ENCODE measurements around the gene ADAMTSL1. TPM values are rescaled to one million over a fixed set of nuclear protein-coding genes. Genes with fewer than 3 reads are reported as not detected.

ADAMTSL1 gene
- total RNA-seq, 6 donors from 2014 or later: 0.44 to 6.4 (median 2.3) TPM; not detected in 1

GRCh38 chr9:18698992-18699391, 225.0 kb downstream of the ADAMTSL1 start:
- H3K4me1 ChIP-seq: no peaks in the 10 kb centered on the region
- DNase-seq (no peak), ATAC-seq (ENCODE audit: low FRiP score in 2 of 2) (no peak)
- H3K27me3 ChIP-seq: no peaks in the 10 kb centered on the region
- WGBS, 2 donors: 44 to 70% methylated on average over 2 of the region's 2 CpGs
- TF ChIP-seq EP300 (IDR thresholded peaks at IDR 0.05): no peak
- TF ChIP-seq, protein P1, sequence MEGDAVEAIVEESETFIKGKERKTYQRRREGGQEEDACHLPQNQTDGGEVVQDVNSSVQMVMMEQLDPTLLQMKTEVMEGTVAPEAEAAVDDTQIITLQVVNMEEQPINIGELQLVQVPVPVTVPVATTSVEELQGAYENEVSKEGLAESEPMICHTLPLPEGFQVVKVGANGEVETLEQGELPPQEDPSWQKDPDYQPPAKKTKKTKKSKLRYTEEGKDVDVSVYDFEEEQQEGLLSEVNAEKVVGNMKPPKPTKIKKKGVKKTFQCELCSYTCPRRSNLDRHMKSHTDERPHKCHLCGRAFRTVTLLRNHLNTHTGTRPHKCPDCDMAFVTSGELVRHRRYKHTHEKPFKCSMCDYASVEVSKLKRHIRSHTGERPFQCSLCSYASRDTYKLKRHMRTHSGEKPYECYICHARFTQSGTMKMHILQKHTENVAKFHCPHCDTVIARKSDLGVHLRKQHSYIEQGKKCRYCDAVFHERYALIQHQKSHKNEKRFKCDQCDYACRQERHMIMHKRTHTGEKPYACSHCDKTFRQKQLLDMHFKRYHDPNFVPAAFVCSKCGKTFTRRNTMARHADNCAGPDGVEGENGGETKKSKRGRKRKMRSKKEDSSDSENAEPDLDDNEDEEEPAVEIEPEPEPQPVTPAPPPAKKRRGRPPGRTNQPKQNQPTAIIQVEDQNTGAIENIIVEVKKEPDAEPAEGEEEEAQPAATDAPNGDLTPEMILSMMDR (IDR thresholded peaks at IDR 0.05): no peak
- TF ChIP-seq POLR2AphosphoS5 (IDR thresholded peaks at IDR 0.05): no peak
- no peak for TF ChIP-seq POLR2A (IDR thresholded peaks at IDR 0.05)
- H3K27ac ChIP-seq: no peak overlapping the region
- peaks cover 0 to 12% (median 9%) of the 10 kb centered on the region in 4 donors for H3K9me3 ChIP-seq
- no peaks in the 10 kb centered on the region for H3K36me3 ChIP-seq
- H3K4me3 ChIP-seq: no peak overlapping the region

- Histone ChIP-seq H3K4me1 (peaks cover 0 to 1% (median 0%) of the 10 kb centered on the region in 4 donors), H3K36me3 (no peaks in the 10 kb centered on the region), H3K27ac (no peak overlapping the region), H3K27me3 (no peaks in the 10 kb centered on the region), H3K9me3 (peaks cover 0 to 9% (median 8%) of the 10 kb centered on the region in 4 donors), H3K4me3 (no peak overlapping the region)
- WGBS, 2 donors: 47 to 51% methylated on average over 1 of the region's 1 CpG
- peak in 1 of 2 donors; percentile 8 for ATAC-seq (ENCODE audit: low FRiP score in 2 of 2)
- DNase-seq: no peak
- TF ChIP-seq POLR2A (IDR thresholded peaks at IDR 0.05) (no peak), EP300 (IDR thresholded peaks at IDR 0.05) (no peak), POLR2AphosphoS5 (IDR thresholded peaks at IDR 0.05) (no peak)
- TF ChIP-seq, protein P1 (IDR thresholded peaks at IDR 0.05): no peak
These were observed 225.8 kb downstream of the ADAMTSL1 start for GRCh38 chr9:18699764-18700163.

GRCh38 chr9:18700714-18701113, 226.8 kb downstream of the ADAMTSL1 start:
- no peak for ATAC-seq (ENCODE audit: low FRiP score in 2 of 2)

GRCh38 chr9:18703151-18703900, 229.4 kb downstream of the ADAMTSL1 start:
- no peaks in the 10 kb centered on the region for H3K36me3 ChIP-seq

More at GRCh38 chr9:18700714-18701113, 226.8 kb downstream of the ADAMTSL1 start:
- no peak for TF ChIP-seq POLR2A (IDR thresholded peaks at IDR 0.05)
- no peak for TF ChIP-seq EP300 (IDR thresholded peaks at IDR 0.05)
- TF ChIP-seq, protein P1 (IDR thresholded peaks at IDR 0.05): no peak
- Histone ChIP-seq H3K36me3 (no peaks in the 10 kb centered on the region), H3K27ac (no peak overlapping the region), H3K27me3 (no peaks in the 10 kb centered on the region), H3K9me3 (no peaks in the 10 kb centered on the region), H3K4me1 (peaks cover 0 to 4% (median 0%) of the 10 kb centered on the region in 4 donors), H3K4me3 (no peak overlapping the region)
- no peak for DNase-seq

More at GRCh38 chr9:18703151-18703900, 229.4 kb downstream of the ADAMTSL1 start:
- ATAC-seq (ENCODE audit: low FRiP score in 2 of 2) (peak in 1 of 2 donors; percentile 59), DNase-seq (no peak)
- H3K4me1 ChIP-seq: peaks cover 0 to 4% (median 2%) of the 10 kb centered on the region in 4 donors
- no peaks in the 10 kb centered on the region for H3K27me3 ChIP-seq
- no peaks in the 10 kb centered on the region for H3K9me3 ChIP-seq
- no peak overlapping the region for H3K4me3 ChIP-seq
- TF ChIP-seq, protein P1 (IDR thresholded peaks at IDR 0.05): no peak
- TF ChIP-seq POLR2A (IDR thresholded peaks at IDR 0.05) (no peak), POLR2AphosphoS5 (IDR thresholded peaks at IDR 0.05) (no peak), EP300 (IDR thresholded peaks at IDR 0.05) (no peak)
- WGBS, 2 donors: 72 to 87% methylated on average over 5 of the region's 5 CpGs
- H3K27ac ChIP-seq: no peak overlapping the region
